Stomach (tissue), 4 donors: ENCODE measurements around the gene MZB1.

ENCODE experiments used
- CTCF ChIP-seq, 7 experiments: fragments of 450-650 bp in 4 of 7; fragments of 200-600 bp in 3 of 7; sonication (generic) in 3 of 7; IDR thresholded peaks; one replicate each; pipeline ENCODE4 v1.5.1; 2016 to 2019; ENCODE audit warnings: antibody characterized with exemption in 7 of 7, control low read depth in 2 of 7, mild to moderate bottlenecking in 1 of 7
- EP300 ChIP-seq: sonication (generic); formaldehyde crosslinking; IDR thresholded peaks from one replicate; pipeline ENCODE4 v1.6.1; 2017; ENCODE audit warnings: antibody characterized with exemption
- POLR2A ChIP-seq, 4 donors: fragments of 450-650 bp; IDR thresholded peaks; one replicate each; pipeline ENCODE4 v1.6.1; 2016; ENCODE audit warnings: antibody characterized with exemption in 4 of 4, control low read depth in 2 of 4, mild to moderate bottlenecking in 1 of 4, moderate library complexity in 1 of 4

- TF ChIP-seq CTCF (IDR thresholded peaks at IDR 0.05): no peak
- no peak for TF ChIP-seq EP300
- TF ChIP-seq POLR2A (IDR thresholded peaks at IDR 0.05): no peak
Observed at GRCh38 chr5:139358064-139358463, 31.6 kb downstream of the MZB1 start.
